CD4-positive, CD25-positive, alpha-beta regulatory T cell (primary cell): ENCODE measurements around the gene PCK1. TPM values are rescaled to one million over a fixed set of nuclear protein-coding genes. Genes with fewer than 3 reads are reported as not detected.

ENCODE experiments used
- ATAC-seq, 2 donors: fragments of 150-1000 bp; cut with Tn5 transposase; one replicate each; pipeline ENCODE4 v1.10.0; 2021; ENCODE audit warnings: low read depth in 2 of 2, moderate number of reproducible peaks in 2 of 2, moderate library complexity in 1 of 2
- DNase-seq, 3 donors: peaks; one replicate each; pipeline versions ENCODE4 v3.0.0 to v3.0.0-alpha.2; 2012 to 2022; ENCODE audit warnings: mixed read lengths in 1 of 3
- H3K27ac ChIP-seq: one replicate; pipeline ENCODE4 v1.7.0; 2013; ENCODE audit warnings: mild to moderate bottlenecking, low read length; ENCODE audit not compliant: insufficient read depth, poor library complexity, severe bottlenecking
- H3K27me3 ChIP-seq: one replicate; pipeline ENCODE4 v1.7.0; 2013; ENCODE audit warnings: low read length; ENCODE audit not compliant: control insufficient read depth, insufficient read depth
- H3K36me3 ChIP-seq: one replicate; pipeline ENCODE4 v1.7.0; 2013; ENCODE audit warnings: mild to moderate bottlenecking, low read length, moderate library complexity; ENCODE audit not compliant: control insufficient read depth, insufficient read depth
- H3K4me1 ChIP-seq: 2 replicates; pipeline ENCODE4 v1.7.0; 2013; ENCODE audit warnings: mild to moderate bottlenecking, low read length; ENCODE audit not compliant: insufficient read depth, control insufficient read depth, poor library complexity, severe bottlenecking
- H3K4me3 ChIP-seq: one replicate; pipeline ENCODE4 v1.7.0; 2013; ENCODE audit warnings: low read depth, mild to moderate bottlenecking, low read length, moderate library complexity
- H3K9me3 ChIP-seq, 2 experiments: 1 replicate in 1 of 2; 2 replicates in 1 of 2; pipeline ENCODE4 v1.7.0; 2013; ENCODE audit warnings: low read length in 2 of 2, mild to moderate bottlenecking in 1 of 2, moderate library complexity in 1 of 2; ENCODE audit not compliant: control insufficient read depth in 2 of 2
- H3K27ac Mint-ChIP-seq, 3 donors: one replicate each; pipeline ENCODE4 v1.8.0; 2020 to 2022; ENCODE audit warnings: mild to moderate bottlenecking in 3 of 3, mixed read lengths in 3 of 3, moderate library complexity in 2 of 3
- H3K27me3 Mint-ChIP-seq: one replicate; pipeline ENCODE4 v1.8.0; 2022; ENCODE audit warnings: mild to moderate bottlenecking, mixed read lengths
- H3K36me3 Mint-ChIP-seq: one replicate; pipeline ENCODE4 v1.8.0; 2020; ENCODE audit warnings: mixed read lengths
- H3K4me1 Mint-ChIP-seq, 4 donors: one replicate each; pipeline ENCODE4 v1.8.0; 2020 to 2022; ENCODE audit warnings: mixed read lengths in 4 of 4, mild to moderate bottlenecking in 1 of 4
- H3K4me3 Mint-ChIP-seq, 4 donors: one replicate each; pipeline ENCODE4 v1.8.0; 2020 to 2022; ENCODE audit warnings: mild to moderate bottlenecking in 4 of 4, mixed read lengths in 4 of 4, moderate library complexity in 3 of 4
- H3K9me3 Mint-ChIP-seq, 7 donors: one replicate each; pipeline ENCODE4 v1.8.0; 2020 to 2022; ENCODE audit warnings: mixed read lengths in 7 of 7, mild to moderate bottlenecking in 3 of 7, moderate library complexity in 2 of 7
- polyA plus RNA-seq, 4 donors: library from polyadenylated mRNA; unstranded; fragments of 300-500 nt; fragmentation: Illumina TruSeq; gene quantifications; one replicate each; pipeline ENCODE4 v1.2.3, GENCODE V29; 2021
- total RNA-seq: library from RNA; stranded (reverse); gene quantifications from one replicate; pipeline ENCODE4 v1.2.3, GENCODE V29; 2022

Gene PCK1
- total and polyA plus RNA-seq, 5 donors from 2014 or later: not detected

DNA sequence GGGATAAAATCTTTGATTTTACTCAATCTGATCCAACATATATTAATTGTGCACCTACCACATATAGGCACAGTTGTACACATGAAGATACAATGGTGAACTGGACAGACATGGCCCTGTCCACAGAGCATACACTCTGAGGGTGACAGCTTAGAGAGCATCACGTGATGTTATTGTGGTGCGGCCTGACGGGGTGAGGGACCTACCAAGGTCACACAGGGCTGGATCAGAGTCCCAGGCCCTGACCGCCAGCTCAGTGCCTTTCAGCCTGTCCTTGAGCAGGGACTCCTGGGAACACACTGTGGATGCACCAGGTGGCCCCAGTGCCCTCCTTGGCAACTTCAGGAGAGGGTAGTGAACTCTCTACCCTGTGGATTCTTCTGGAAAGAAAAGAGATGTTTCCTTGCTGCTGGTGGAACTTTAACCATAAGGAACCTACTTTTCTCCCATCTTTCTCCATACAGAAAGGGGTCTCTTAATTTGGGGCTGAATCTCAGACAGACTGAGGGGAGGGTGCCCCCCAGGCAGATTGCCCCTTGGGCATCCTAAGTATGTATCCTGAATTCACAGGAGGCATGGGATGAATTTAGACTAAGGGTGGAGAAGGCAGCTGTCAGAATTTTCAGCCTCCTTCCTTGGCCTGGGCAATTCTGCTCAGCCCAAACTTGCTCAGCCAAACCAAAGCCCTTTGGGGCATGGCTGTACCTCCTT, 26.5 kb downstream of the PCK1 start:
- Histone ChIP-seq H3K4me3 (no peak overlapping the region), H3K9me3 (no peaks in the 10 kb centered on the region), H3K4me1 (no peaks in the 10 kb centered on the region), H3K36me3 (no peaks in the 10 kb centered on the region), H3K27me3 (no peaks in the 10 kb centered on the region), H3K27ac (no peak overlapping the region)
- Mint-ChIP-seq H3K4me1 (no peaks in the 10 kb centered on the region), H3K4me3 (no peak overlapping the region), H3K36me3 (no peaks in the 10 kb centered on the region), H3K27me3 (peaks cover 22% of the 10 kb centered on the region), H3K27ac (no peak overlapping the region), H3K9me3 (peaks cover 0 to 5% (median 0%) of the 10 kb centered on the region in 7 donors)
- no peak for ATAC-seq
- DNase-seq: no peak

DNA sequence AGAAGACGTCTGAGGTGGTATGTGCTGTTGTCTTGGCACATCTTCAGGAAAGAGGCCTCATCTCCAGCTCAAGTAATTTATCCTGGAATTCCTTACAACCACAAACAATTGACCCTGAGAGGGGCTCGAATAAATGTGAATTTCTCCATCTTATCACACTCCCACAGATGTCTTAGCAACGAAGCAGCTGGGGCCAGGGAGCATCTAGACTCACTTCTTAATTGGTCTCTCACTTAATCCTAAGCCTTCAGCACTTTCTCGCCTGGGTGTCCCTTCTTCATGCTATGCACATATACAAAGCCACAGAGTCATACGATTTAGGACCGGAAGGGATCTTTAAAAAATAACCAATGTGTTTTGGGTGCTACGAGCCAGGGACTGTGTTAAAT, 27.1 kb downstream of the PCK1 start:
- Mint-ChIP-seq H3K36me3 (no peaks in the 10 kb centered on the region), H3K4me3 (no peak overlapping the region), H3K9me3 (peaks cover 0 to 5% (median 0%) of the 10 kb centered on the region in 7 donors), H3K27ac (no peak overlapping the region), H3K27me3 (peaks cover 21% of the 10 kb centered on the region), H3K4me1 (no peaks in the 10 kb centered on the region)
- ATAC-seq: no peak
- no peaks in the 10 kb centered on the region for H3K4me1 ChIP-seq
- H3K27me3 ChIP-seq: no peaks in the 10 kb centered on the region
- no peaks in the 10 kb centered on the region for H3K36me3 ChIP-seq
- no peak for DNase-seq
- no peak overlapping the region for H3K4me3 ChIP-seq
- no peaks in the 10 kb centered on the region for H3K9me3 ChIP-seq
- H3K27ac ChIP-seq: no peak overlapping the region

DNA sequence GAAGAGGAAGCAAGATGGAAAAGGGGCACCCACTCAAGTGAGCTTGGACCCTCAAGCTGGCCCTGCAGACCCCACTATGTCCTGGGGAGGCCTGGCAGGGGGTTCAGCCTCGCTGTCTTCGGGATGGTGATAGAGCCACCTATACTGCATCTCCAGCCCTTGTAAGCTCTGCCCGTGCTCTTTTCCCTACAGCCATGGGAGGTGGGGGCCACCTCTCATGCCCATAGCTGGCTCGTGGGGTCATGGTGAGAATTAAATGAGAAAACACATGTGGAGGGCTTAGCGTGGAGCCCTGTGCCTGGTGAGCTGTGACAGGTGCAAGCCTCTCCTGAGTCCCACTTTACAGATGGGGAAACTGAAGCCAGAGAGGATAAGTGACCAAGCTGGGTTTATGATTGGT, 27.7 kb downstream of the PCK1 start:
- Histone ChIP-seq H3K4me1 (no peaks in the 10 kb centered on the region), H3K4me3 (no peak overlapping the region), H3K36me3 (no peaks in the 10 kb centered on the region), H3K27ac (no peak overlapping the region), H3K27me3 (no peaks in the 10 kb centered on the region), H3K9me3 (no peaks in the 10 kb centered on the region)
- no peak overlapping the region for H3K4me3 Mint-ChIP-seq
- peaks cover 0 to 2% (median 0%) of the 10 kb centered on the region in 4 donors for H3K4me1 Mint-ChIP-seq
- peaks cover 21% of the 10 kb centered on the region for H3K27me3 Mint-ChIP-seq
- H3K36me3 Mint-ChIP-seq: no peaks in the 10 kb centered on the region
- no peak for DNase-seq
- H3K27ac Mint-ChIP-seq: no peak overlapping the region
- no peak for ATAC-seq
- H3K9me3 Mint-ChIP-seq: peaks cover 0 to 5% (median 0%) of the 10 kb centered on the region in 7 donors

DNA sequence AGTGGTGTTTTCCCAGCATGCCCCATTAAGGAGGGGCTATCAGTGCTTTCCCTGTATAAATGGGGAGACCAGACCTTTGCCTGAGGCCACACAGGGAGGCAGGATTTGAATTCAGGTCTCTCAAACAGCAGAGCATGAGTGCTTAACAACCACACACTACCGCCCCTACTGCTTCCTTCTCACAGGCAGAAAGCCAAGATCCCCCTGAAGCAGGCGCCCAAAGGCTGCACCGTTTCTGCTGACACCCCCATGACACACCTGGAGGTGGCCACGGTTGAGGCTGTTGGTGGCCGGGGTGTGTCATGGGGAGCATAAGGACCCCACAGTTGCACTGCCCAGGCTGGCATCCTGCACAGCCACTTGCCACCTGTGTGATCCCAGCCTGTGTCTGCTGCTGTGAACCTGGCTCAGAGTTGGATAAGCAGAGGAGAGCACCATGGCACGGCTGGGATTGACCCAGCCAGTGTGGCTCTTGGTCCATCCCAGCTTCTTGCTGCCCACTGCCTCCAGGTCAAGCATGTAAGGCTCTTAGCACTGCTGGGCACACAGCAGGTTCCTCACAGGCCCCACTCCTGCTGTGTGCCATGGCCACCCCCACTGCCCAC, 28.3 kb downstream of the PCK1 start:
- H3K4me3 Mint-ChIP-seq: no peak overlapping the region
- no peaks in the 10 kb centered on the region for H3K27me3 ChIP-seq
- peak overlapping the region in 1 of 3 donors; percentile 14 for H3K27ac Mint-ChIP-seq
- no peaks in the 10 kb centered on the region for H3K4me1 ChIP-seq
- no peaks in the 10 kb centered on the region for H3K9me3 ChIP-seq
- H3K27me3 Mint-ChIP-seq: peaks cover 20% of the 10 kb centered on the region
- no peaks in the 10 kb centered on the region for H3K36me3 Mint-ChIP-seq
- H3K4me1 Mint-ChIP-seq: peaks cover 0 to 2% (median under 1%) of the 10 kb centered on the region in 4 donors
- H3K9me3 Mint-ChIP-seq: peaks cover 0 to 5% (median 0%) of the 10 kb centered on the region in 7 donors
- DNase-seq: no peak
- no peak overlapping the region for H3K4me3 ChIP-seq
- no peak for ATAC-seq
- no peak overlapping the region for H3K27ac ChIP-seq
- H3K36me3 ChIP-seq: no peaks in the 10 kb centered on the region

DNA sequence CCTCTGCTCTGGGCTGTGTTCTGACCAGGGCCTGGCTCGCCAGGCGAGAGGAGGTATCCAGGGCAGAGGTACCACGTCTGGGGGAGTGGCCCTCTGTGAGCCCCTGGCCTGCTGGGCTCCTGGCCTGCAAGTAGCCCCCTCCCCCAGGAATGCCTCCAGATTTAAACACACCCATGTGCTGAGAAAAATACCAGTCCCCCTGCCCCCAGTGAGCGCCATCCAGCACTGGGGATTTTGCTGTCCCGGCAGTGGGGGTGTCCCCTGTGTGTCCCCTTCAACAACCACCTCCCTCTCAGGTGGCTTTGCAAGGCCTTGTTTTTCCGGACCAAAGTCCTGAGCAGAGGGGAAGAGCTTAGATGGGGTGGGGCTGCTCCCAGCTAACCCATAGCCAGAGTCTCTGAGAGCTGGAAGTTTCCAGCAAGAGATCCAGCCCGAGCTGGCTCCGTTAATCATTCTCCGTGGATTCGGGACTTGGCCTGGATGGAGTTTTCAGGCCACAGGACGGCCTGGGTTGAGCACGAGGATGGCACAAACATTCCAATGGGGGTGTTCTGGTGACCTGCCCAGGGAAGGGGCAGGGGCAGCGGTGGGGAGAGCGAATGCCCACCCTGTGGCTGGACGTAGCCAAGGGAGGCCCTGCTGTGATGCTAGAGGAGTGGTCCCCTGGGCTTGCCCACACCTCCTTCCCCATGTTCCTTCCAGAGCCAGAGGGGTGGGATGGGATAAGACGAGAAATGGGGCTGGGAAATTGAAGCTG, 29.0 kb downstream of the PCK1 start:
- Mint-ChIP-seq H3K9me3 (peaks cover 0 to 4% (median 0%) of the 10 kb centered on the region in 7 donors), H3K36me3 (no peaks in the 10 kb centered on the region), H3K4me1 (peaks cover 0 to 6% (median 3%) of the 10 kb centered on the region in 4 donors), H3K27me3 (peaks cover 20% of the 10 kb centered on the region), H3K27ac (no peak overlapping the region), H3K4me3 (no peak overlapping the region)
- Histone ChIP-seq H3K4me1 (no peaks in the 10 kb centered on the region), H3K4me3 (no peak overlapping the region), H3K9me3 (no peaks in the 10 kb centered on the region), H3K27ac (no peak overlapping the region), H3K27me3 (no peaks in the 10 kb centered on the region), H3K36me3 (no peaks in the 10 kb centered on the region)
- ATAC-seq (no peak), DNase-seq (no peak)

DNA sequence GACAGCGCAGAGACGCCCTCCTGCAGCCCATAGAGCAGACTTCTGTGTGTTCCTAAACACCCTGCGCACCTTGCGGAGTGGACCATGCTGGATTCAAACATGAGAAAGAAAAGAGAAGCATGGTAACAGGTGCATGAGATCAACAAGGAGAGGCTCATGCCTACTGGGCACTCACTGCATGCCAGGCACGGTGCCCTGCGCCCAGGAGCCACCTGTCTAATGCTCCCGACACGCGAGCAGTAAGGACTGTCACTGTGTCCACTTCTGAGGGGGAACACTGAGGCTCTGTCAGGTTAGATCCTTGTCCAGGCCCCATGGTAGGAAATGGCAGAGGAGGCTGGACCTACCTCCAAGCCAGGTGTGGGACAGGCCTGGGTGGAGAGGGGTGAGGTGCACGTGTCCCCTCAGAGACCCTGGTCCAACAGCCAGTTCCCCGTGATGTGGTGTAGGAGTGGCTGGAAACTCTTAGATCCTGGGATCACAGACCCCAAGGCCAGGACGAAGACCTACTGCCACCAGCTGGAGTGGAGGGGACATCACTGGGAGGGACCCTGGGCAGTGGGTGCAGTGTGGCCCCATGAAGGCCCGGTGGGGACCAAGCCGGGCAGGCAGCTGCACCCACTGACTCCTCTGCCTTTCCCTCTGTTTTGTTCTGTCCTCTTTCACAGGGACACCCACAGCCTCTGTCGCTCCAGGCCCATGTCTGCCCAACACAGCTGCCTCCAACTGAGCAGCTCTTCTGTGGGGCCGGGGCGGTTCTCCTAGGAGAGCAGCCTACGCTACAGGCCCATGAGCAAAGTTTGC, 29.8 kb downstream of the PCK1 start:
- Histone ChIP-seq H3K4me1 (no peaks in the 10 kb centered on the region), H3K27ac (no peak overlapping the region), H3K9me3 (no peaks in the 10 kb centered on the region), H3K4me3 (no peak overlapping the region), H3K36me3 (no peaks in the 10 kb centered on the region), H3K27me3 (no peaks in the 10 kb centered on the region)
- Mint-ChIP-seq H3K27me3 (peaks cover 14% of the 10 kb centered on the region), H3K27ac (peak overlapping the region in 1 of 3 donors; percentile 23), H3K4me1 (peaks cover 0 to 6% (median 3%) of the 10 kb centered on the region in 4 donors), H3K36me3 (no peaks in the 10 kb centered on the region), H3K9me3 (peaks cover 0 to 4% (median 0%) of the 10 kb centered on the region in 7 donors), H3K4me3 (no peak overlapping the region)
- DNase-seq (no peak), ATAC-seq (no peak)
